ENCODE measurements around the gene SCARF2. TPM values are rescaled to one million over a fixed set of nuclear protein-coding genes. Genes with fewer than 3 reads are reported as not detected.

SCARF2 gene
- total RNA-seq, 4 donors from 2014 or later = 14.8 to 25.3 (median 20.1) TPM

GRCh38 chr22:20397498-20397897 is 40.1 kb downstream of the SCARF2 start:
- H3K27ac ChIP-seq = no peak overlapping the region
- H3K27me3 ChIP-seq = no peaks in the 10 kb centered on the region
- H3K9me3 ChIP-seq = no peaks in the 10 kb centered on the region
- TF ChIP-seq CTCF (IDR thresholded peaks at IDR 0.05) (no peak), EP300 (IDR thresholded peaks at IDR 0.05) (no peak), POLR2A (IDR thresholded peaks at IDR 0.05) (no peak), POLR2AphosphoS5 (IDR thresholded peaks at IDR 0.05) (no peak)
- H3K36me3 ChIP-seq = peaks cover 0 to 19% of the 10 kb centered on the region in 2 donors
- no peak overlapping the region for H3K4me3 ChIP-seq
- ATAC-seq = no peak
- 93 to 100% methylated on average over 2 of the region's 2 CpGs for WGBS, 2 donors (ENCODE audit: low coverage in 1 of 2)
- H3K4me1 ChIP-seq = peaks cover 0 to 33% (median 10%) of the 10 kb centered on the region in 3 donors

GRCh38 chr22:20396639-20397038 is 41.0 kb downstream of the SCARF2 start:
- no peak overlapping the region for H3K27ac ChIP-seq
- peaks cover 0 to 33% (median 10%) of the 10 kb centered on the region in 3 donors for H3K4me1 ChIP-seq
- no peak for ATAC-seq
- no peaks in the 10 kb centered on the region for H3K9me3 ChIP-seq
- H3K27me3 ChIP-seq = no peaks in the 10 kb centered on the region
- peaks cover 0 to 12% of the 10 kb centered on the region in 2 donors for H3K36me3 ChIP-seq
- TF ChIP-seq POLR2AphosphoS5 (IDR thresholded peaks at IDR 0.05) = no peak
- no peak for TF ChIP-seq EP300 (IDR thresholded peaks at IDR 0.05)
- TF ChIP-seq POLR2A (IDR thresholded peaks at IDR 0.05) = no peak
- TF ChIP-seq CTCF (IDR thresholded peaks at IDR 0.05) = no peak
- 73 to 92% methylated on average over 1 of the region's 1 CpG for WGBS, 2 donors (ENCODE audit: low coverage in 1 of 2)
- H3K4me3 ChIP-seq = no peak overlapping the region

- Histone ChIP-seq H3K27me3 (no peaks in the 10 kb centered on the region), H3K36me3 (peaks cover 0 to 4% of the 10 kb centered on the region in 2 donors), H3K27ac (no peak overlapping the region), H3K4me3 (no peak overlapping the region), H3K4me1 (peaks cover 0 to 33% (median 10%) of the 10 kb centered on the region in 3 donors), H3K9me3 (no peaks in the 10 kb centered on the region)
- TF ChIP-seq EP300 (IDR thresholded peaks at IDR 0.05) = no peak
- TF ChIP-seq POLR2A (IDR thresholded peaks at IDR 0.05) = no peak
- TF ChIP-seq POLR2AphosphoS5 (IDR thresholded peaks at IDR 0.05) = no peak
- no peak for TF ChIP-seq CTCF (IDR thresholded peaks at IDR 0.05)
- ATAC-seq = no peak
- 43 to 58% methylated on average over 1 to 2 of the region's 2 CpGs for WGBS, 2 donors (ENCODE audit: low coverage in 1 of 2)
Observed at GRCh38 chr22:20395907-20396287, 41.7 kb downstream of the SCARF2 start.

GRCh38 chr22:20395181-20395906 is 42.3 kb downstream of the SCARF2 start:
- TF ChIP-seq CTCF (IDR thresholded peaks at IDR 0.05) (no peak), POLR2A (IDR thresholded peaks at IDR 0.05) (no peak), POLR2AphosphoS5 (IDR thresholded peaks at IDR 0.05) (no peak), EP300 (IDR thresholded peaks at IDR 0.05) (no peak)
- WGBS, 2 donors (ENCODE audit: low coverage in 1 of 2) = 83 to 90% methylated on average over 2 to 8 of the region's 20 CpGs

More at GRCh38 chr22:20395181-20395906, 42.3 kb downstream of the SCARF2 start:
- ATAC-seq = no peak
- H3K27me3 ChIP-seq = no peaks in the 10 kb centered on the region
- H3K9me3 ChIP-seq = no peaks in the 10 kb centered on the region
- H3K4me3 ChIP-seq = peak overlapping the region in 1 of 2 donors; percentile 84
- no peaks in the 10 kb centered on the region for H3K36me3 ChIP-seq
- no peak overlapping the region for H3K27ac ChIP-seq
- H3K4me1 ChIP-seq = peaks cover 0 to 33% (median 10%) of the 10 kb centered on the region in 3 donors
